IPS-NIHi7 (cell line): Measurements from ENCODE around the gene COL7A1.

Source experiments
- DNase-seq: peaks from one replicate; pipeline ENCODE4 v3.0.0; 2012; ENCODE audit warnings: mixed read lengths; ENCODE audit errors: extremely low spot score

The COL7A1 gene

DNA sequence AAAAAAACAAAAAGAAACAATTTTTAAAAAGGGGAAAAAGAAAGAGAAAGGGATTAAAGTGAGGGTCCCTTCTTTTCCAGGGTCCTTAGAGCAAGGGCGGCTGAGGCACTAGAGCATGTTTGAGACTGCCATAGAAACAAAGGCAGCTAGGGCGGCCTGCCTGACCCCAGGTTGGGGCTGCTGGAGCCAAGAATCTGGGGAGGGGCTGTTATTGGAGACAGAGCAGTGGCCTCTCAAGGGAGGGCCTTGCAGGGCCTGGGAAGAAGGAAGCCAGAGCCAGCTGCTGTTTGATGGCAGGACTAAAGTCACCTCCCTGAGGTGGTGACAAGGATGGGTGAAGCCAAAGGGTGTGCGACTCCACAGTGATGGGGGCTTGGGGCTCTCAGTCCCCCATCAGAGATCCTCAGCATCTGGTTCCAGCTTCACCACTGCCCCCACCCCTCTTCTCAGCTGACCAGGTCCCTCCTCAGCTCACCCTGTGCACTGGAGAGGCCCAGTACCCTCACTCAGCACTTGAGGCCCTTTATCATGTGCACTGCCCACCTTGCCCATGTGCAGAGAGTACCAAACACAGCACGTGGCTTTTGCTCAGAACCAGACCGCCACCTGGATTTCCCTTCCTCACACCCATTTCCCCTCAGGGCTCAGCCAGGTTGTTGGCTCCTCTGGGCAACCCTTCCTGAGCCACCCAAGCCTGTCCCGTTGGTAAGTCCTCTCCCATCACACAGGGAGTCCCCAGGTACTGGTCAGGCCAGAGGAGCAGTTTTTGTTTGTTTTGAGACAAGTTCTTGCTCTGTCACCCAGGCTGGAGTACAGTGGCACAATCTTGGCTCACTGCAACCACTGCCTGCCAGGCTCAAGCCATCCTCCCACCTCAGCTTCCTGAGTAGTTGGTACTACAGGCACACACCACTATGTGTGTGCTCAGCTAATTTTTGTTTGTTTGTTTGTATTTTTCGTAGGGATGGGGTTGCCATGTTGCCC is 24.7 kb upstream of the COL7A1 start:
- no peak for DNase-seq

DNA sequence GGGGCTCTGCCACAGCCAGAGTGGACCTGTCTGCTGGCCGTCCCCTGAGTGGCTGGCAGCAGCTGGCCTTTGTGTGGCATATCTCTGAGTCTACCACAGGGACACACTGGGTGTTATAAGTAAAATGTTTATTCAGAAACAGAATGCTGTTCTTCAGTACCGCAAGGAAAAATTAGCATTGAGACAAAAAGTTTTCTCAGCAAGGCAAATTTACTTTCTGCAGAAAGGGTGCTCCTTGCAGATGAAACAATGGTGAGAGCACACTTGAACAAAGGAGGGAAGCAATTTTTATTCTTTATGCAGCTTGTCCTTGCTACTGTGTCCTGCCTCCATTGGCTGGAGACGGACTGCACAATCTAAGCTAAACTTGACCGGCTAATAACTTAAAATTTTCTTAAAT is 22.4 kb upstream of the COL7A1 start:
- DNase-seq: no peak

GRCh38 chr3:48614044-48614443 is 18.9 kb upstream of the COL7A1 start:
- DNase-seq: no peak

GRCh38 chr3:48612309-48612708 is 17.2 kb upstream of the COL7A1 start:
- no peak for DNase-seq

- peak; percentile 98 for DNase-seq
Measured at GRCh38 chr3:48609088-48610005, 14.2 kb upstream of the COL7A1 start, which contains the start of gene UQCRC1. UQCRC1 (minus strand) TSS chr3:48609646; CDS start chr3:48609620, 26 bp downstream.

DNA sequence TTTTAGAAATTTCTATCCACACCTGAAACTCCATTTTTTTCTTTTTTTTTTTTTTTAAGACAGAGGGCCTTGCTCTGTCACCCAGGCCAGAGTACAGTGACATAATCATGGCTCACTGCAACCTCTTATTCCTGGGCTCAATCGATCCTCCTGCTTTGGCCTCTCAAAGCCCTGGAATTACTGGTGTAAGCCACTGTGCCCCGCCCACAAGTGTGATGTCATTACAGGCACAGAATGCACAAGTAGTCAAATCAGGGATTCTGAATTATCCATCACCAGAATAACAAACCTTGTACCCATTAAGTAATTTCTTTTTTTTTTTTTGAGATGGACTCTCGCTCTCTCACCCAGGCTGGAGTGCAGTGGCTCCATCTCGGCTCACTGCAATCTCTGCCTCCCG is 12.4 kb upstream of the COL7A1 start:
- DNase-seq: no peak

DNA sequence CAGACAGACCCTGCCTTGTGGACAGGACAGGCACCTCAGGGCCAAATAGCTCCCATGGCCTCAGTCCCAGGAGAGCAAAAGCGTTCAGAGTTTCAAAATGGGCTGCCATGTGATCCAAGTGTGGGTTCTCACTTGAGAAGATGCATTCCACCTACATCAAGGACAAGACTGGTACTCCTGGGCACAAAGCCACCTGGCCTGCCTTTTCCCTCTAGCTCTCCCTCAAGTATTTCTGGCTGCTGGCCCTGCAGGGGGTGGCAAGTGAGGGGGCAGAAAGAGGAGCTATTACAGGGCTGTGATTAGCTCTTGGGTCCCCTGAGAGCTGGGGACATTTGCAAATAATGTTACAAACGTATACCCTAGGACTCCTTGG is 6.5 kb upstream of the COL7A1 start:
- no peak for DNase-seq

DNA sequence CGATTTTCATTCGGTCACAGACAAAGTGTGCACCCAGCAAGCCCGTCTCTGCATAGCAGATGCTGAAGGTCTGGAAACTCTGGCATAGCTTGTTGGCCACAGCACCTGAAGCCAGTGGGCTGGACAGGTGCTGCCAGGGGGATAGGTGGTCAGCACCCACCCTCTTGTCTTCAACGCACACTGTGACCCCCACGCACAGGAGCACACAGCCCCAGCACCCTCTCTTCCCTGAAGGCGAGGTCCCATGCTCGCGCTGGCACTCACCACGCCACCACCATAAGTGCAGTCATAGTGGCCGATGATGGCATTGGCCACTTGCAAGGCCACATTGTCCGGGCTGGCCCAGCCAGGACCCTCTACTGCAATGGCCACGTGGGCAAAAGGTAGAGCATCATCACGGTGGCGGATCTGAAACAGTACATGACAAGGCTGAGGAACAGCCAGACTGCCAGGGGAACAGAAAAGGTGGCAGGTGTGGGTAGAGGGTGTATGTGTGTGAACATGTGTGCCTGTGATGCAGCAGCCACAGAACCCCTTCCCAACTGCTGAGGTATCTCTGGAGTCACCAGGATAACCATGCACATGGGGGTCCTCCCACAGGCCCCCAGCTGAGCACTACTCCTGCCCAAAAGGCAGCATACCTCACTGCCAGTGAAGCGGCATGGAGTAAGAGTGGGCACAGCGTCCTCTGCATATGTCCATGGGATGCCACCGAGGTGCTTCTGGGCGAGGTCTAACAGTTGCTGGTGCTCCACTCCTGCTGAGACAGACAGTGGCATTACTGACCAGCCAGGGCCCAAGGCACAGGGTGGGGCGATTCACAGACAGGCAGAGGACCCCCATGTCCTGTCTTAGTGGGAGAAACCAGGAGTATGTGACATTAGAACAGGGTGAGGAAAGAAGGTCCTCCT is 5.8 kb upstream of the COL7A1 start:
- no peak for DNase-seq

GRCh38 chr3:48599509-48600285 is 4.6 kb upstream of the COL7A1 start:
- no peak for DNase-seq

DNA sequence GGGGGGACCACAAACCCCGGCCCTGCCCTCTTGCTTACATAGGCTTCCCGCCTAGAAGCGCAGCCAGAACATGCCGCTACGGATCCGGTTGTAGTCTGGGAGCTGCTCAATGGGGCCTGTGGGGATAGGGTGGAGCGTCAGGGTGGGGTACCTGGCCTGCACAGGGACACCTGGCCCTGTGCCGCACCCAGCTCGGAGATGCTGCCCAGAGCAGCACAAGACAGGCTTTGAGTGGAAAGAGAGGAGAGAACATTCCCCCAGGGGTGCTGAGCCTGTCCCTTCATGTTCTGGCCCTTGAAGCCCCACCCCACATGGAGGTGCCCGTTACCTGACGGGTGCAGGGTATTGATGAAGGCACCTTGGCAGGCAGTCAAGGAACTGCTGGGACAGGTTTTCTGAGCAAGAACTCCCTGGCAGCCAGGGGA is 4.0 kb upstream of the COL7A1 start:
- no peak for DNase-seq

- DNase-seq: no peak
Measured at GRCh38 chr3:48598323-48599076, 3.4 kb upstream of the COL7A1 start.

DNA sequence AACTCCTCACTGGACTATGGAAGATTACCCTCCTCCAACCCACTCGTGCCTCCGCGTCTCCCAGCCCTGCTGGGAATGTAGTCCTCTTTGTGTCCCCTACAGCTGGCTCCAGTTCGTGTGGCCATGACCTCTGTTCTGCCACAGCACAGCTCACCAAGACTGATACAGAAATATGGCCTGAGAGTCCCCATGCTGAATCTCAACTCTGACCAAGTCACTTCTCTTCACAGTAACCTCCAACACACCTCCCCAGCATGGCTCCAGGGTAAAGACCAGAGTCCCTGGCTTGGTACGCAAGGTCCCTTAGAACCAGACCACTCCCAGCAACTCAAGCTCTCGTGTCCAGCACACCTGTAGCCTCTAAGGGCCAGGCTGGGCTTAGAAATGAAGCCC is 2.3 kb upstream of the COL7A1 start:
- no peak for DNase-seq

DNA sequence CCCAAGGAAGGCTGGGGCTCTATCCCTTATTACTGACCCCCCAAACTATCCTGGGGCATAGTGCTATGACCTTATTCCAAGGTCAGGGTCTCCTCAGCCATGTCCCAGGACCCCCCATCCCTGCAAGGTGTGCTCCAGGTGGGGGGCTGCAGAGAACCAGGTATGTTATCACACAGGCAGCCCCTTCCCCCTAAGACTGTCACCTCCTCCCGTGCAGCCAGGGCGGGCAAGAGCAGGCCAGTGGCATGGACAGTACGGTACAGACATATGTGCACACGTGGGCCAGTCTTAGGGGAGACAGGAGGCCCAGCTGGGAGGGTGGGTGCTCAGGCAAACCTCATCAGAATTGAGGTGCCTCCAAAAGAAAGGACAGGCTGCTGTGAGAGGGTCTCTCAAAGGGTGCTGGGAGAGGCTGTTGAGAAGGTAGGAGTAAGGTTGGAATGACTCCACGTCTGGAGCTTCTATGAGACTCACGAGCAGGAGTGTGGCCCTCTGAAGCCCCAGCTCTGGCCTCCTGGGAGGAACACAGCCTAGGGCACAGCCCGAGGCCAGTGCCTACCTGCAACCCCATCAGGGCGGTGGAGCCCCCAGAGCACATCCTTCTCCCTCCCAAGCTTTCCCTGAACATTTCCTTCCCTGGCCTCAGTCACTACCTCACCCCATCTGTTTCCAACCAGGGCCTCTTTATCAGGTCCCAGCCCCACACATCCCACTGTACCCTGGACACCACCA is 1.7 kb upstream of the COL7A1 start:
- DNase-seq: no peak

- DNase-seq: no peak
Measured at GRCh38 chr3:48596157-48596556, 1.0 kb upstream of the COL7A1 start.

GRCh38 chr3:48595526-48596121 is 495 bp upstream of the COL7A1 start:
- DNase-seq: peak; percentile 78

DNA sequence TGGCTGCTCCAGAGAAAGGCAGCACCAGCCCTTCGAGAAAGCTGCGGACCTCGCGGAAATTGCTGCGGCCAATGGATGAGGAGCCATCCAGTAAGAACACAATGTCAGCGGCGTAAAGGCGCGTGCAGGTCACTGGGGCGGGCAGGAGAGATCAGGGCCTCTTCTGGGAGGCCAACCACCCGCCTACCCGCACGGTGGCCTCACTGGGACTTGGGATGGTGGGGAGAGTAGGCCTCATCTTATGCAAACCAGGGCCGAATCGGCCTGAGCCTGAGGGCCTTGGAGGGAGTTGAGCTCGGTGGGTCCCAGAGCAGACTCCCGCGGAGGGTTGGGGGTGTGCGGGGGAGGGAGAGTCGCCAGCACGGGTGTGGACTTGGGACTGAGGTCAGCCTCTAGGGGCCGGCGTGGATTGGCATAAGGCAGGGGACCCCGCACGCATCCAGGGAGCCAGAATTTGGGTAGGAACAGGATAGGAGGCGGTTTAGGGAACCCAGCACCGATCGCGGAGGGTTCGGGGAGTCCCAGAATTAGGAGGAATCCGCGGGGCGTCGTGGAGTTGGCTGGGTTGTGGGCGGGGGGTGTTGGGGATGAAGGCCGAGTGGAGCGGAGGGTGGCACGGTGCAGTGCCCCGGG is 596 bp downstream of the COL7A1 start:
- DNase-seq: peak; percentile 50

- DNase-seq: no peak
Measured at GRCh38 chr3:48593337-48593736, 1.8 kb downstream of the COL7A1 start.

DNA sequence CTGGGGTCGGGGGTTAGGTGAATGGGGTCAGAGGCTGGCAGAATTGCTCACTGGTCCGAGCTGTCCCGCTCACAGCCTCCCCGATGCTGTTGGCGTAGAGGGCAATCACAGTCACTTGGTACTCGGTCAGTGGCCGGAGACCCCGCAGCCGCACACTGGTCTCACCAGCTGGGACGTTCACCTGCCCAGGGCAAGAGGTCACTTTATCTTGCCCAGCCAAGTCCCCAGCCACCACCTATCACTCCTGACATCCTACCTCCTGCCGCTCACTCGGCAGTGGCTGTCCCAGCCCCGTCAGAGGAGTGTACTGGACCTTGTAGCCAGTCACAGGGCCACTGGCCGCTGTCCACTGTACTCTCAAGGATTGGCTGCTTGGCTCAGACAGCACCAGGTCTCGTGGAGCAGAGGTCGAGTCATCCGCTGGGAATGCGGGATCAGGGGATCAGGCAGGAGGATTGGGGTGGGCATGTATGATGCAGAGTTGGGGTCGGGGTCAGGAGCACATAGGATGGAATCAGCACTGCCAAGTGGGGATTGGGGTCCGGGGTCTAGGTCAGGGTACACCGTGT is 2.5 kb downstream of the COL7A1 start:
- no peak for DNase-seq
